ENCODE results near the gene MAG. TPM values are rescaled to one million over a fixed set of nuclear protein-coding genes. Genes with fewer than 3 reads are reported as not detected.
"Not testable (repeated sequence)": the region's sequence is repeated elsewhere in the genome, so short reads cannot be mapped to it uniquely, and the experiment has no call there.

MAG gene
- polyA plus RNA-seq, 1 donor, result 3.5 TPM

DNA sequence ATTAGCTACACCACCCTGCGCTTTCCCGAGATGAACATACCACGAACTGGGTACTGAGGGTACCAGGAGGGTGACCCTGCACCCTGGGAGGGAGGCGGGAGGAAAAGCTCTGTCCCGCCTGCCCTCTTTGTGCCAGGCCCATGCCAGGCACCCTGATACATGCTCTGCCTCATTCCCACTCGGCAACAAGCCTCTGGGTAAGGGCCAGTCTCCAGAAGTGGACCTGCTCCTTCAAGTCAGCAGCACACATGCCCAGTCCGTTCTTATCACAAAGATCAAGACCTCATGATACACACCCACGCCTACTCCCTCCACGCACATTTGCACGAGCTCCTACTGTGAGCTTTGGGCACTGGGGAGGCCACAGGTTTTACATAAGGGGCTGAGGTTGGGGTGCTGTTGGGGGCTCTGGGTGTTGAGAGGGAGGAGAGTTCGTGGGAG is 53.7 kb downstream of the MAG start:
- no peak for DNase-seq

DNA sequence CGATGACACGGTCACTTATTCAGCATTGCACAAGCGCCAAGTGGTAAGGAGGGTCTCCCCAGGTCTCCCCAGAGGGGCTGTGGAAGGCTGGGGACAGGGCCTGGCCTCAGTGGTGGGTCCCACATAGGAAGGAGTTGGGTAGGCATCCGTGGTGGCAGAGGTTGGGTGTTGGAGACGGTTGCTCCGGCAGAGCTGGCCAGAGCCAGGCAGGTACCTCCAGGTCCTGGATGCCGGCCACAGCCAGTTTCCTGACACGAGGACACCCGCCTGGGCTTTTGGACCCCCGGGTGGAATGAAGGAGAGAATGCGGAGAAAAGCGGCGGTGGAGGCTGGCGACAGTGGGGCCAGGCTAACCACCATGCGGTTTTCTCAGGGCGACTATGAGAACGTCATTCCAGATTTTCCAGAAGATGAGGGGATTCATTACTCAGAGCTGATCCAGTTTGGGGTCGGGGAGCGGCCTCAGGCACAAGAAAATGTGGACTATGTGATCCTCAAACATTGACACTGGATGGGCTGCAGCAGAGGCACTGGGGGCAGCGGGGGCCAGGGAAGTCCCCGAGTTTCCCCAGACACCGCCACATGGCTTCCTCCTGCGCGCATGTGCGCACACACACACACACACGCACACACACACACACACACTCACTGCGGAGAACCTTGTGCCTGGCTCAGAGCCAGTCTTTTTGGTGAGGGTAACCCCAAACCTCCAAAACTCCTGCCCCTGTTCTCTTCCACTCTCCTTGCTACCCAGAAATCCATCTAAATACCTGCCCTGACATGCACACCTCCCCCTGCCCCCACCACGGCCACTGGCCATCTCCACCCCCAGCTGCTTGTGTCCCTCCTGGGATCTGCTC is 54.5 kb downstream of the MAG start:
- DNase-seq, result no peak

DNA sequence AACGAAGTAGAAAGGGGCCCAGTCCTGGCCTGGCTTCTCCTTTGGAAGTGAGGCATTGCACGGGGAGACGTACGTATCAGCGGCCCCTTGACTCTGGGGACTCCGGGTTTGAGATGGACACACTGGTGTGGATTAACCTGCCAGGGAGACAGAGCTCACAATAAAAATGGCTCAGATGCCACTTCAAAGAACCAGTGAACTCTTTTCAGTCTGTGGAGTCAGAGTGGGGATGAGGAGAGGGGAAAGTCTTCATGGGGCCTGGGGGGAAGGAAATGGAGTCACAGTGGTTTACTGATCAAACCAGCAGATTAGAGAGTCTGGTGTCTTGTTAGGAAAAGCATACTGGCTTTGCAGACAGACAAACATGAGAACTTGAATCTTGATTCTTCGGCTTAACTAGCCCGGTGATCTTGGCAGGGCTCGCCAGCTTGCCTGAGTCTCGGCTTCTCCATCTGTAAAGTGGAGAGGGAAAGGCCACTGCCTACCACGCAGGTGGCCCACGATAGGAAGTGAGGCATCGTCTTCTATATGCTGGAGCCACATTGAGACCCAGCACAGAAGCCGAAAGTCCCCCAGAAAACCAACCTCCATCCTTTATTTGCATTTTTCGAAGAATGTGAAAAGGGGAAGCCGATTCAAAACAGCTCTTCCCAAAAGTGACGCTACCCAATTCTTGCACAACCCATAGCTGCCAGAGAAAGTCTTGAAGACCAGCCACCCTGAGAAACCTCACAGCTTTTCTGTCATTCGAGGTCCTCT is 55.4 kb downstream of the MAG start, which contains the start of gene FFAR1:
Gene FFAR1, plus strand, starts transcription at position 732 of the 759 bp plus-strand sequence. CDS start 3,650 bp downstream, outside the sequence.
- no peak for DNase-seq

DNA sequence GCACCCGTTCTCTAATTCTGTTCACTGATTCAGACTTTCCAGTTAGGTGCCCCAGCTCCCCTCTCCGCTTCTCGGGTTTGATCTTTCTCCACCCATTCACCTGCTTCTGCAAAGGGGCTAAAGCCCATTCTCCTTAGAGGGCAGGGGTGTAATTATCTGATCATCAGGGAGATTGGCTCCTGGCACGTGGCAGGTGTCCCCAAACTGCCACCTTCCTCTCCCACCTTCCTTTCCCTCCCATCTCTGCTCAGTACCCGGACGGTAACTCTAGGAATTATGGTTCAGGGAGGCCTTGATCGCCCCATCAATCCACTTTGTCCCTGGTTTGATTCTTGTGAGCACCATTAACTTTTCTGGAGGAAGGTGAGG is 56.0 kb downstream of the MAG start:
- no peak for DNase-seq

DNA sequence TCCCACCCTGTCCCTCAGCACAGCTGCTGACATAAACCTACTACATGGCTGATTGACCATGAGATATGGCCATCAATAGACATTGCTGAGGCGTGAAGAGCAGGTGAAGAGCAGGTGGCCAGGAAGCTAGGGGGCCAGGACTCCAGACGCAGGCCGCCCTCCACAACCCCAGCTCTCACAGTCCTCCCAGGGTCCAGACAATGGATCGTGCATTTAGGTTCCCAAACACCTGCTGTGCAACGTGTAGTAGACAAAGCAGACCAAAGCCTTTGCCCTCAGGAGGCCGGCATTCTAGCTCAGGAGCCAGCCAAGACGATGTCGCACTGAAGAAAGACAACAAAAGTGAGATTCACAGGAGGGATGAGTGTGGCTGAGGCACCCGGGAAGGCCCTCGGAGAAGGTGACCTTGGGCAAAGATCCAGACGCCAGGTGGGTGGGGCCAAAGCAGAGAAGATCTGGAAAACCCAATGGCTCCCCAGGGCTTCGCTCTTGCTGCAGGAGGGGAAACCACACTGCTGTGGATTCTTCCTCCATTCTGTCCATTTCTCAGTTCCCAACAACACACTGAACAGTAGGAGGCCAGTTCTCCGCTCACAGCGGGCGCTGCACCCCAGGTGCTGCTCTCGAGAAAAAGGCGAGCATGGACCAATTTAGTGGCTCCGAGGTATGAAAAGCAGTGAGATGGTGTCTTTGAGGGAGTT is 57.1 kb downstream of the MAG start:
- DNase-seq, result no peak

DNA sequence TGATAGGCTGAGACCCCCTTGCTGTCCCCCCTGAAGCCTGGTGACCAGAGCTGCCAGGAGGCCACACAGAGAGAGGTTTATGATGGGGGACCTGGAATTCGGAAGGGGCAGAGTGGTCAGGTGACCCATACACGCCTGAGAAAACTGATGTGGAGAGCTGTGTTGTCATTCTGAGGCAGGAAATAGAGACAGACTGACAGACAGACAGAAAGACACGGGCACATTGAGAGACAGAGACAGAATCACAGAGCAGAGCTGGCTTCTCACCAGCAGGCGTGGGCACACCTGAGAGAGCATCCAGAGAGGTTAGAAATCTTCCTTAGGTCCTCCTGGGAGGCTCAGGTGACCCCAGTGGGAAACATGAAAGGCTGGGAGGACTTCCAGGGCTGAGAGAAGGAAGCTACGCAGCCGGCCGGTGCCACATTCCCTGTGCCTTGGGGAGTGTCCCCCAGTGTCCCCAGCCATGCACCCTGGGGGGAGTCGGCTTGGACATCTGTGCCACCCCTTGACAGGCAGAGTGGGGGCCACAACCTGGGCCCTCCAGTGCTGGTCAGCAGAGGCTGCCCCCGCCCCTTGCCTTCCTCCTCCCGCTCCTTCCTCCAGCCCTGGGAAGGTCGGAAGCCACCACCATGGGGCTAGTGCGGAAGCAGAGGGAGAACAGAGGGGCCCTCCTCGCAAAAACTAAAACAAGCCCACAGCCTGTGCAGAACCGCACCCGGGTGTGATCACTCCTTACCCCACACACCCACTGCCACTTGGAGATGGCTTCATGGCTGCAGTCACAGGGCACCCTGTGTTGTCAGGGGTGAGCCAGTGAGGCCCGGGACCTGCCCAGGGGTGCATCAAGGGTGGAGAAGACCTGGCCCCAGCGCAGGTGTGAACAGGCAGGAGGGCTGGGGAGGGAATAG is 57.9 kb downstream of the MAG start:
- no peak for DNase-seq

DNA sequence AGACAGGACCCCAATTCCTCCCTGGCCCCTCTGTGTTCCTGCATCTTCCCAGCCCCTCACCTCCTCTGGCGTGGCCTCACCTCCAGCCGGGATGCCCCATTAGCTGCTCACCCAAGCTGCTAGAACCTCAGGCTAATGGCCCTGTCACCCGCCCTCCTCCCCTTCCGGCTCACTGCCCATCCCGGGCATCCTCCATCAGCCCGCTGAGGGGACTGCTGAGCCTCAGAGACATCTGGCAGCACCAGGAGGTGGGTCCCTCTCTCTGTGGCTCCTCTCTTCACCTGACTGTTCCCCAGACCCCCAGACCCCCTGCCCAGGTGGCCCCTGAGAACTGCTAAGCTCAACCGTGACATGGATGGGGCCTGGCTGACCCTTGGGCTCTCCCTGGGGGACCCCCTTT is 58.6 kb downstream of the MAG start:
- DNase-seq, result no peak

DNA sequence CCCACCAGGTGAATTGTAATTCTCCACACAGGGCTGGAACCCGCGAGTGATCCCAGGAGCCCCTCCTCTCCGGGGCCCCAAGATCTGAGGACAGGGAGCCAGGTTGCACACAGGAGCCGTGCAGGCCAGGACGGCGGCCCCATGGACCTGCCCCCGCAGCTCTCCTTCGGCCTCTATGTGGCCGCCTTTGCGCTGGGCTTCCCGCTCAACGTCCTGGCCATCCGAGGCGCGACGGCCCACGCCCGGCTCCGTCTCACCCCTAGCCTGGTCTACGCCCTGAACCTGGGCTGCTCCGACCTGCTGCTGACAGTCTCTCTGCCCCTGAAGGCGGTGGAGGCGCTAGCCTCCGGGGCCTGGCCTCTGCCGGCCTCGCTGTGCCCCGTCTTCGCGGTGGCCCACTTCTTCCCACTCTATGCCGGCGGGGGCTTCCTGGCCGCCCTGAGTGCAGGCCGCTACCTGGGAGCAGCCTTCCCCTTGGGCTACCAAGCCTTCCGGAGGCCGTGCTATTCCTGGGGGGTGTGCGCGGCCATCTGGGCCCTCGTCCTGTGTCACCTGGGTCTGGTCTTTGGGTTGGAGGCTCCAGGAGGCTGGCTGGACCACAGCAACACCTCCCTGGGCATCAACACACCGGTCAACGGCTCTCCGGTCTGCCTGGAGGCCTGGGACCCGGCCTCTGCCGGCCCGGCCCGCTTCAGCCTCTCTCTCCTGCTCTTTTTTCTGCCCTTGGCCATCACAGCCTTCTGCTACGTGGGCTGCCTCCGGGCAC is 59.6 kb downstream of the MAG start:
- no peak for DNase-seq

DNA sequence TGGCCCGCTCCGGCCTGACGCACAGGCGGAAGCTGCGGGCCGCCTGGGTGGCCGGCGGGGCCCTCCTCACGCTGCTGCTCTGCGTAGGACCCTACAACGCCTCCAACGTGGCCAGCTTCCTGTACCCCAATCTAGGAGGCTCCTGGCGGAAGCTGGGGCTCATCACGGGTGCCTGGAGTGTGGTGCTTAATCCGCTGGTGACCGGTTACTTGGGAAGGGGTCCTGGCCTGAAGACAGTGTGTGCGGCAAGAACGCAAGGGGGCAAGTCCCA is 60.2 kb downstream of the MAG start:
- DNase-seq, result no peak

DNA sequence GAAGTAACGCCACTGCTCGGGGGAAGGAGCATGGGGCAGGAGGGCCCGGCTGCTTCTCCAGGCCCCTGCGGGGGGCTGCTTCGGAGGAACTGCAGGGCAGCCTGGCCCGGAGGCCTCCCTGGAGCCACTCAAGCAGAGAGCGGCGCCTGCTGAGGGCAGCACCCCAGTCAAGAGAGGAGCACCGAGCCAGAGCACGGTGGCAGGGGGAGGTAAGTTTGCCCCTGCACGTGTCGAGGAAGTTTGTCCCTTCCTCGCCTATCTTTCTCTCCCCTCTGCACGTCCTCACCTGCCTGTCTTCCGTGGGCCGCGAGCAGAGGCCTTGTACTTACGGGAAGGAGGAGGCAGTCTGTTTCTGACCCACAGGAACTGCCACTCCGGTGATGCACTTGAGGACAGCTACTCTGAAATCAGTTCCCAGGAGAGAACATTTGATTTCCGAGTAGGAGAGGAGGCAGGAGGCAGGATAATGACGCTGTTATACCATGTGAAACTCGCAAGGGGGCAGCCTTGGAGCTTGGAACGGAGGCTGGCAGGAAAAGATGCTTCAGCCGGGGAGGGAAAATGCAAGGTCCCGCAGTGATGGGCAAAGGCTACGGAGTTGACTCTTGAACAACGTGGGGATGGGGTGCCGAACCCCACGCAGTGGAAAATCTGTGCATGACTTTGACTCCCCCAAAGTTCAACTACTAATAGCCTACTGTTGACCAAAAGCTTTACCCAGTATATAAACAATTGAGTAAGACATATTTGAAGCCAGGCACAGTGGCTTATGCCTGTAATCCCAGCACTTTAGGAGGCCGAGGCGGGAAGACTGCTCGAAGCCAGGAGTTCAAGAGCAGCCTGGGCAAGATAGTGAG is 60.7 kb downstream of the MAG start:
- peak; percentile 71 for DNase-seq

DNA sequence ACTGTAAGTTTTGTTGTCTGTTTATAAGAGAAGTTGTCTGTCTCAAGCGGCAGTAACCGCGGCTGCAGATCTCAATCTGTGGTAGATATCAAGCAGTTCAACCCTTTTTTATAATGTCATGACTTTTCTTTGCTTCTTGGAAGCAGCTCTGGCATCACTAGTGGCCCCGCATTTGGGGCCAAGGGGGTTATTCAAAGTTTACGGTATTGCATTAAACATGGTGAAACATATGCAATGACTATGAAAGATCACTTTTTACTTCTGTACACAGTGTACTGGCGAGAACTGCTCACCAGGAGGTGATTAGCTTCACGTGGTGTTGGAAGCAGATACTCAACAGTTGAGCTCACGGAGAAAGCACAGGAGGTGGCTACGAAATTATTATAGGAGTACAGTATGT is 61.7 kb downstream of the MAG start:
- DNase-seq, result no peak

DNA sequence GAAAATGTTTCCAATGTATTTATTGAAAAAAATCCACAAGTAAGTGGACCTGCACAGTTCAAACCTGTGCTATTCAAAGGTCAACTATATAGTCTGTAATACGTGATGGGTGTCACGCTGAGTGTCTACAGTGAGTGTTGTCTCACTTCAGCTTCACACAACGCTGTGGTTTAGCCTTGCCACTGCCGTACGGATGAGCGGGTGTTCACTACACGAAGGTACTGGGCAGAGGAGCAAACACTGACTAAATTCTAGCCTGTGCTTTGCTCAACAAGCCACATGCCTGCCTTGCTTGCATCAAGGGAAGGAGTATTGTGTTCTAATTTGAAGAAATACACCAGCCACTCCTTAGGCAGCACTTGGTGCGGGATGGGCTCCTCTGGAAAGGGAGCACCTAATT is 62.9 kb downstream of the MAG start:
- DNase-seq, result no peak

DNA sequence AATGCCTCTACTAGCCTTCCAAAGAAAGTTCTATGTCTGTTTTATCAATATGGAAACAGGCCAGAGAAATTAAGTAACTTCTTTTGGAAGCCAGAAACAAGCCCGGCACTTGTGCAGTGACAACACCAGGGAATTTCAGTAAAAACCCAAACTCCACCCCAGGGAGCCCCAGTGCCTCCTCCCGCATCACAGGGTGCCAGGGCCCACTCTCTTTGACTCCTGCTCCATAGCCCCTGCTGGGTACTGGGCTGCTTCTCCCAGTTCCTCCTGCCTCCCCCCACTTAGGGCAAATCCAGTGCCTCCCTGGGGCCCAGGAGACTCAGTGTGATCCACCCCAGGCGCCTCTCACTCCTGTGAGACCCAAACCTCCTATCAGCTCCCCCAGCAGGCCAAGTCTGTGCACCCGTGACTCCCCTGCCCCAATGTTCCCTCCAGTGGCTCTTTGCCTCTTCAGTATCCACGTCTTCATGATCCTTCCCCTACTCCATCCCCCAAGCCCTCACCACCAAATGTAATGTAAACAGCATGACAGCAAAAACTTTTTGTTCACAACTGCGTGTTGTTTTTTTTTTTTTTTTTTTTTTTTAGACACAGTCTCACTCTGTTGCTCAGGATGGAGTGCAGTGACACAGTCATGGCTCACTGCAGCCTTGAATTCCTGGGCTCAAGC is 64.0 kb downstream of the MAG start:
- DNase-seq, result no peak

DNA sequence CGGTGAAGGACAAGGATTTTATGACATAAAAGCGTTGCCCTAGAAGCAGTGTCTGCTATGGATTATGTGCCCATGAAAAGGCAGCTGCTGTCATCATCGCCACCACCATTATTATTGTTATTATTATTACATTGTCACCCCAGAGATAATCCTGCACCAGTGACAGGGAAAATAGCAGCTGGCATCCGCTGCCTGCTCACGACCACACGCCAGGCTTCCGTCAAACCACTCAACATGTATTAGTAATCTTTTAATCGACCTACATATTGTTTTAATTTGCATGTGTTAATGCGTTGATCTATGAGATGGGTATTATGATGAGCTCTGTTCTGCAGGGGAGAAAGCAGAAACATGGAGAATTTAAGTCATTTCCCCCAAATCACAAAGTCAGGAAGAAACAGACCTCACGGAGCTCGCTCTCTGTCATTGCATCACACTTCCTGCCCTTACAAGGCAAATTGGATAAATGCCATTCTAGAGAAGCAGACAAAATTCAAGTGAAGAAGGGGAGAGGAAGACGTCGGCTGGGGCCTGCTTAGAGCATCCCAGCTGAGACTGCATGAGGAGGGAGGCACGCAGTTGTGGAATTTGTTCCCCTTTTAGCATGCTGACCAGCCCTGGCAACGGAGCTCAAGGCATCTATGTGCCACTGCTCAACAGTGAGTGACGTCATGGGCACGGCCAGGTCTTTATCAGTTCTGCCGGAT is 66.1 kb downstream of the MAG start, which contains the start of gene FFAR3:
Gene FFAR3, plus strand, starts transcription at position 594 of the 707 bp plus-strand sequence. CDS start 431 bp downstream, outside the sequence.
- DNase-seq, result no peak

DNA sequence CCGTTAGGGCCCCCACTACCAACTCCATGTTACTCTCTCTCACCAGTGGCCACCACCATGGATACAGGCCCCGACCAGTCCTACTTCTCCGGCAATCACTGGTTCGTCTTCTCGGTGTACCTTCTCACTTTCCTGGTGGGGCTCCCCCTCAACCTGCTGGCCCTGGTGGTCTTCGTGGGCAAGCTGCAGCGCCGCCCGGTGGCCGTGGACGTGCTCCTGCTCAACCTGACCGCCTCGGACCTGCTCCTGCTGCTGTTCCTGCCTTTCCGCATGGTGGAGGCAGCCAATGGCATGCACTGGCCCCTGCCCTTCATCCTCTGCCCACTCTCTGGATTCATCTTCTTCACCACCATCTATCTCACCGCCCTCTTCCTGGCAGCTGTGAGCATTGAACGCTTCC is 66.9 kb downstream of the MAG start:
- DNase-seq, result not testable (repeated sequence)

DNA sequence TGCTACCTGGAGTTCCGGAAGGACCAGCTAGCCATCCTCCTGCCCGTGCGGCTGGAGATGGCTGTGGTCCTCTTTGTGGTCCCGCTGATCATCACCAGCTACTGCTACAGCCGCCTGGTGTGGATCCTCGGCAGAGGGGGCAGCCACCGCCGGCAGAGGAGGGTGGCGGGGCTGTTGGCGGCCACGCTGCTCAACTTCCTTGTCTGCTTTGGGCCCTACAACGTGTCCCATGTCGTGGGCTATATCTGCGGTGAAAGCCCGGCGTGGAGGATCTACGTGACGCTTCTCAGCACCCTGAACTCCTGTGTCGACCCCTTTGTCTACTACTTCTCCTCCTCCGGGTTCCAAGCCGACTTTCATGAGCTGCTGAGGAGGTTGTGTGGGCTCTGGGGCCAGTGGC is 67.4 kb downstream of the MAG start:
- not testable (repeated sequence) for DNase-seq

DNA sequence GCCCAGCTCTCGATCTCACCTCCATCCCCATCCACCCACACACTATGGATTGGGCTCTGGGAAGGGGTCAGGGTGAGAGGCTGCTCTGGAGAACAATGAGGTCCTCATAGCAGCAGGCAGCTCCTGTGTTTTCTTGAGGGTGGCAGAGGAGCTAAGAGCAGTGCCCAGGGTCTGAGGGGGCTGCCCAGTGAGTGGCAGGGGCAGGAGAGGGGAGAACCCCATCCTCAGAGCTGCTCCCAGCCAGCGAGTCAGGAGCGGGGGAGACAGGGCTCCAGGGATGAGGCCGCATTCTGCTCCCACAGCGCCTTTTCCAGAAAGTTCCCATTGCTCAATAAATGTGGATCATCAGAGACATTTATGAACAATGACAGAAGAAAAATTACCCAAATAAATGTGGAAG is 68.1 kb downstream of the MAG start:
- DNase-seq, result not testable (repeated sequence)

DNA sequence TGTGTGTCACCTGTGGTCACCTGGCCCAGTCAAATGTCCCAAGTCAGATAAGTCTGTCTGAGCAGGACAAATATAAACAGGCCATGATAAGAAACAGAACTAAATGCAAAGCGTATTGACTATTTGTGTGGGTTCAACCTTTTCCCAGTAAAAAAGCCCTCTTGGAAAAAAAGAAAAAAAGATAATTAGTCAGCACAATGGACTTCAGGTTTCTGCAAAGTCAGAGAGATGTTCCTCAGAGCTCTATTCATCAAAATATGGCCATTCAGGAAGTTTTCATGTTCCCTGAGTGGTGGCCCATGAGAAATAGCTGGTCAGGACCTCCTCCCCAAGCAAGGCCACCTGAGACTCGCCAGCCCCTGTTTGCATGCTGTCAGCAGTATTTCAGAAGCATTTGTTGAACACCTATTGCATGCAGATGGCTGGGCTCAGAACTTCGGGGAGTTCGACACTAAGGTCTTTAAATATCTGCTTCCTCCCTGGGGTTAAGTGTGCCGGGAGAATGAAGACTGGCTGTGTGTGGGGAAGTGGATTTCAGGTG is 69.0 kb downstream of the MAG start:
- DNase-seq, result no peak
